Progenitor cell of endocrine pancreas (in vitro differentiated cells): ENCODE measurements around the gene TTF1. TPM values are rescaled to one million over a fixed set of nuclear protein-coding genes. Genes with fewer than 3 reads are reported as not detected.
A peak's percentile ranks its signal among the peaks of the same experiment; 100 is the strongest.

ENCODE experiments used
- DNase-seq: peaks from one replicate; pipeline ENCODE4 v3.0.0; 2021; ENCODE audit warnings: low spot score; ENCODE audit not compliant: unreplicated experiment
- H3K27ac Mint-ChIP-seq: 2 replicates; pipeline ENCODE4 v1.8.0; 2021; ENCODE audit warnings: mild to moderate bottlenecking, moderate library complexity, mixed read lengths
- H3K27me3 Mint-ChIP-seq: 2 replicates; pipeline ENCODE4 v1.8.0; 2021; ENCODE audit warnings: mixed read lengths
- H3K36me3 Mint-ChIP-seq: 2 replicates; pipeline ENCODE4 v1.8.0; 2022; ENCODE audit warnings: mixed read lengths; ENCODE audit not compliant: insufficient read depth
- H3K4me1 Mint-ChIP-seq: 2 replicates; pipeline ENCODE4 v1.8.0; 2021; ENCODE audit warnings: low read depth, mixed read lengths
- H3K4me3 Mint-ChIP-seq: 2 replicates; pipeline ENCODE4 v1.8.0; 2021; ENCODE audit warnings: low read depth, mild to moderate bottlenecking, moderate library complexity, mixed read lengths
- H3K9me3 Mint-ChIP-seq: 2 replicates; pipeline ENCODE4 v1.8.0; 2021; ENCODE audit warnings: low read depth, mixed read lengths
- CTCF ChIP-seq: fragments of 200-600 bp; sonication (generic); IDR thresholded peaks from one replicate; pipeline ENCODE4 v1.5.0; 2021; ENCODE audit warnings: antibody characterized with exemption, mild to moderate bottlenecking; ENCODE audit not compliant: unreplicated experiment
- total RNA-seq: library from RNA; stranded (reverse); gene quantifications from 2 replicates; pipeline ENCODE4 v1.2.1, GENCODE V29; 2021

TTF1 gene
- total RNA-seq, 1 donor from 2014 or later, result 18.5 TPM

- H3K36me3 Mint-ChIP-seq, result peaks cover 14% of the 10 kb centered on the region
- peaks cover 19% of the 10 kb centered on the region for H3K4me1 Mint-ChIP-seq
- DNase-seq, result no peak
- H3K27me3 Mint-ChIP-seq, result no peaks in the 10 kb centered on the region
- peak overlapping the region; percentile 22 for H3K27ac Mint-ChIP-seq
- no peaks in the 10 kb centered on the region for H3K9me3 Mint-ChIP-seq
- H3K4me3 Mint-ChIP-seq, result peak overlapping the region; percentile 24
- no peak for TF ChIP-seq CTCF
Observed at GRCh38 chr9:132356324-132356924, 50.2 kb downstream of the TTF1 start.

- H3K9me3 Mint-ChIP-seq, result no peaks in the 10 kb centered on the region
- peak; percentile 93 for DNase-seq
- peaks cover 14% of the 10 kb centered on the region for H3K36me3 Mint-ChIP-seq
- H3K4me3 Mint-ChIP-seq, result peak within 1 kb of the TSS; percentile 93
- no peak for TF ChIP-seq CTCF
- peaks cover 19% of the 10 kb centered on the region for H3K4me1 Mint-ChIP-seq
- peak within 1 kb of the TSS; percentile 97 for H3K27ac Mint-ChIP-seq
- H3K27me3 Mint-ChIP-seq, result no peaks in the 10 kb centered on the region
Observed at GRCh38 chr9:132354637-132355355, 51.8 kb downstream of the TTF1 start, which contains the start of gene SETX. Gene SETX (minus strand): TSS chr9:132354986. CDS start chr9:132349428, 5,558 bp downstream.

- no peak for DNase-seq
- Mint-ChIP-seq H3K9me3 (no peaks in the 10 kb centered on the region), H3K27ac (peak overlapping the region; percentile 9), H3K4me3 (no peak overlapping the region), H3K4me1 (peaks cover 19% of the 10 kb centered on the region), H3K27me3 (no peaks in the 10 kb centered on the region), H3K36me3 (peaks cover 23% of the 10 kb centered on the region)
- TF ChIP-seq CTCF, result no peak
Observed at GRCh38 chr9:132351404-132352045, 55.1 kb downstream of the TTF1 start.

- Mint-ChIP-seq H3K36me3 (peaks cover 24% of the 10 kb centered on the region), H3K9me3 (no peaks in the 10 kb centered on the region), H3K27ac (no peak overlapping the region), H3K4me1 (peaks cover 19% of the 10 kb centered on the region), H3K27me3 (no peaks in the 10 kb centered on the region), H3K4me3 (no peak overlapping the region)
- no peak for DNase-seq
- no peak for TF ChIP-seq CTCF
Observed at GRCh38 chr9:132350861-132351315, 55.8 kb downstream of the TTF1 start.

GRCh38 chr9:132348676-132349075, 58.0 kb downstream of the TTF1 start:
- Mint-ChIP-seq H3K36me3 (peaks cover 28% of the 10 kb centered on the region), H3K9me3 (no peaks in the 10 kb centered on the region)

More at GRCh38 chr9:132348676-132349075, 58.0 kb downstream of the TTF1 start:
- Mint-ChIP-seq H3K27ac (no peak overlapping the region), H3K4me1 (peaks cover 16% of the 10 kb centered on the region), H3K4me3 (no peak overlapping the region), H3K27me3 (no peaks in the 10 kb centered on the region)
- no peak for DNase-seq
- TF ChIP-seq CTCF, result no peak
